ENCODE measurements around the gene MYO7B.

DNA sequence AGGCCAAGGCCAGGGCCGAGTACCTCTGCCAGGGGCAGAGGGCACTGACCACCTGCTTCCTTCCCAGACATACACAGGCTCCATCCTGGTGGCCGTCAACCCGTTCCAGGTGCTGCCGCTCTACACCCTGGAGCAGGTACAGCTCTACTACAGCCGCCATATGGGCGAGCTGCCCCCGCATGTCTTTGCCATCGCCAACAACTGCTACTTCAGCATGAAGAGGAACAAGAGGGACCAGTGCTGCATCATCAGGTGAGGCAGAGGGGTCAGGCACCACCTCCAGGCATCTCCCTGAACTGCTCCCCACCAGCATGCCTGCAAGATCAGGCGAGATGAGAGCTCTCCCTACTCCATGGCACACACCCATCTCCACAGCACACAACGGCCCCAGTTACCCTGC is 31.1 kb downstream of the MYO7B start:
- TF ChIP-seq, protein P1, sequence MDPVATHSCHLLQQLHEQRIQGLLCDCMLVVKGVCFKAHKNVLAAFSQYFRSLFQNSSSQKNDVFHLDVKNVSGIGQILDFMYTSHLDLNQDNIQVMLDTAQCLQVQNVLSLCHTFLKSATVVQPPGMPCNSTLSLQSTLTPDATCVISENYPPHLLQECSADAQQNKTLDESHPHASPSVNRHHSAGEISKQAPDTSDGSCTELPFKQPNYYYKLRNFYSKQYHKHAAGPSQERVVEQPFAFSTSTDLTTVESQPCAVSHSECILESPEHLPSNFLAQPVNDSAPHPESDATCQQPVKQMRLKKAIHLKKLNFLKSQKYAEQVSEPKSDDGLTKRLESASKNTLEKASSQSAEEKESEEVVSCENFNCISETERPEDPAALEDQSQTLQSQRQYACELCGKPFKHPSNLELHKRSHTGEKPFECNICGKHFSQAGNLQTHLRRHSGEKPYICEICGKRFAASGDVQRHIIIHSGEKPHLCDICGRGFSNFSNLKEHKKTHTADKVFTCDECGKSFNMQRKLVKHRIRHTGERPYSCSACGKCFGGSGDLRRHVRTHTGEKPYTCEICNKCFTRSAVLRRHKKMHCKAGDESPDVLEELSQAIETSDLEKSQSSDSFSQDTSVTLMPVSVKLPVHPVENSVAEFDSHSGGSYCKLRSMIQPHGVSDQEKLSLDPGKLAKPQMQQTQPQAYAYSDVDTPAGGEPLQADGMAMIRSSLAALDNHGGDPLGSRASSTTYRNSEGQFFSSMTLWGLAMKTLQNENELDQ (CRISPR knock-in tag; IDR thresholded peaks at IDR 0.05; ENCODE audit: borderline replicate concordance): no peak
- TF ChIP-seq, protein P2, sequence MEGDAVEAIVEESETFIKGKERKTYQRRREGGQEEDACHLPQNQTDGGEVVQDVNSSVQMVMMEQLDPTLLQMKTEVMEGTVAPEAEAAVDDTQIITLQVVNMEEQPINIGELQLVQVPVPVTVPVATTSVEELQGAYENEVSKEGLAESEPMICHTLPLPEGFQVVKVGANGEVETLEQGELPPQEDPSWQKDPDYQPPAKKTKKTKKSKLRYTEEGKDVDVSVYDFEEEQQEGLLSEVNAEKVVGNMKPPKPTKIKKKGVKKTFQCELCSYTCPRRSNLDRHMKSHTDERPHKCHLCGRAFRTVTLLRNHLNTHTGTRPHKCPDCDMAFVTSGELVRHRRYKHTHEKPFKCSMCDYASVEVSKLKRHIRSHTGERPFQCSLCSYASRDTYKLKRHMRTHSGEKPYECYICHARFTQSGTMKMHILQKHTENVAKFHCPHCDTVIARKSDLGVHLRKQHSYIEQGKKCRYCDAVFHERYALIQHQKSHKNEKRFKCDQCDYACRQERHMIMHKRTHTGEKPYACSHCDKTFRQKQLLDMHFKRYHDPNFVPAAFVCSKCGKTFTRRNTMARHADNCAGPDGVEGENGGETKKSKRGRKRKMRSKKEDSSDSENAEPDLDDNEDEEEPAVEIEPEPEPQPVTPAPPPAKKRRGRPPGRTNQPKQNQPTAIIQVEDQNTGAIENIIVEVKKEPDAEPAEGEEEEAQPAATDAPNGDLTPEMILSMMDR (IDR thresholded peaks at IDR 0.05 in 2 of 3, conservative IDR thresholded peaks at IDR 0.05 in 1 of 3; ENCODE audit: insufficient read depth in 2 of 3, low read depth in 1 of 3, low read length in 3 of 3): no peak
- TF ChIP-seq LEF1 (IDR thresholded peaks at IDR 0.05): no peak
- no peak for TF ChIP-seq ZC3H4 (CRISPR knock-in tag; IDR thresholded peaks at IDR 0.05; ENCODE audit: borderline replicate concordance)
- TF ChIP-seq CC2D1A (IDR thresholded peaks at IDR 0.05): no peak
- TF ChIP-seq RAD21 (CRISPR knock-in tag; conservative IDR thresholded peaks at IDR 0.05 in 1 of 2, IDR thresholded peaks at IDR 0.05 in 1 of 2): no peak
- TF ChIP-seq DACH1 (IDR thresholded peaks at IDR 0.05; ENCODE audit: partially characterized antibody): no peak

Measured in K562 (cell line).